ENCODE results near the gene CPS1.

GRCh38 chr2:210620456-210620855 lies 64.1 kb downstream of the CPS1 start:
- TF ChIP-seq CTCF (IDR thresholded peaks at IDR 0.05) (no peak), POLR2A (IDR thresholded peaks at IDR 0.05) (peak; percentile 31)
